Stimulated activated CD4-positive, alpha-beta T cell treated with anti-CD3 and anti-CD28 coated beads, TNF-alpha, amount 100 ng/mL, for 1 hour (primary cell): Measurements from ENCODE around the gene THBS2.
"Not testable (repeated sequence)": the region's sequence is repeated elsewhere in the genome, so short reads cannot be mapped to it uniquely, and the experiment has no call there.

Experiments used
- DNase-seq, 3 donors: peaks; one replicate each; pipeline ENCODE4 v3.0.0-alpha.2; 2020; ENCODE audit warnings: low read depth in 3 of 3, low spot score in 1 of 3

The THBS2 gene

DNA sequence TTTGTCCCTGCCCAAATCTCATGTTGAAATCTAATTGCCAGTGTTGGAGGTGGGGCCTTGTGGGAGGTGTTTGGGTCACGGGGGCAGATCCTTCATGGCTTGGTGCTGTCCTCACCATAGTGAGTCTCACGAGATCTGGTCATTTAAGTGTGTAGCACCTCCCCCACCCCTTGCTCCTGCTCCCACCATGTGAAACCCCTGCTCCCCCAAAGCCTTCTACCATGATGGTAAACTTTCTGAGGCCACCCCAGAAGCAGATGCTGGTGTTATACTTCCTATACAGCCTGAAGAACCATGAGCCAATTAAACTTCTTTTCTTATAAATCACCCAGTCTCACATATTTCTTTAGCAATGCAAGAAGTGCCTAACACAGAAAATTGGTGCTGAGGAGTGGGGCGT is 19.9 kb upstream of the THBS2 start:
- no peak for DNase-seq

DNA sequence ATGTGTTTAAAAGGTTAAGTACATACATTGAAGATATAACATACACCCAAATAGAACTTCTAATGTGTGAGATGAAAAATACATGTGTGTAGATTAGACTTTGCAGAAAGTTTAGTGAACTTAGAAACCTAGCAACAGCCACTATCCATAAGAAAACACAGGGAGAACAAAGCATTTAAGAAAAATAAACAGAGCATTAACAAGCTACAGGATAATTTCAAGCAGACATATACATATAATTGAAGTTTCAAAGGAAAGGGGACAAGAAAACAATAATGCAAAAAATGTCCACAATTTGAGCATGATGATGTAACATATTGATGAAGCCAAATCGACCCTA is 18.2 kb upstream of the THBS2 start:
- DNase-seq, result no peak

DNA sequence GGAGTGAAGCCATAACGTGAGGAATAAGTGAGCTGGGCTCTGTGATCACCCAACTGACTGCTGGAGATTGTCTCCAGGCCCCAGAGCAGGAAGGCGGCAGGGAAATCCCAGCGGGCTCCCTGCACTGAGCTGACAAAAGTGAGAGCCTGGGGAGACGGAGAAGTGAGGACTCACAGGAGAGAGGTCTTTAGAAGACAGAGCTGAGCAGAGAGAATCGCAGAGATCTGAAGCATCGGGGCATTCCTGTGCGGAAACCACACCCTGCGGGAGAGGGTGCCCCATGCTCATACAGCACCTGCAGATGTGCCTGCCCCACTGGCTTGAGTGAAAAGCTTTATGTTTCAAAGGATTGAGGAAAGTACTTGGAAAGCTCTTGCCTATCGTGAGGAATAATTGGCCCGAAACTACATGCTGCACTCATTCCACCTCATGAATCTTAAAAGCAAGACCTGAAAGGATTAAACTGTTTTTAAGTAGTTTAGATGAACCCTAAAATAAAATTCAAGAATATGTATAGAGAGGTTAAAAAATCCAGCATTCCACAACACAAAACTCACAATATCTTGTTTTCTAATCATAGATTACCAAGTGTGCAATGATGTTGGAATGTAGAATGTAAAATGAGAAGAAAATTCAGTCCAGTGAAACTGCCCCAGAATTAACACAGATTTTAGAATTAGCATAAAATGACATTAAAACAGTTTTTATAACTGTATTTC is 17.7 kb upstream of the THBS2 start:
- no peak for DNase-seq

DNA sequence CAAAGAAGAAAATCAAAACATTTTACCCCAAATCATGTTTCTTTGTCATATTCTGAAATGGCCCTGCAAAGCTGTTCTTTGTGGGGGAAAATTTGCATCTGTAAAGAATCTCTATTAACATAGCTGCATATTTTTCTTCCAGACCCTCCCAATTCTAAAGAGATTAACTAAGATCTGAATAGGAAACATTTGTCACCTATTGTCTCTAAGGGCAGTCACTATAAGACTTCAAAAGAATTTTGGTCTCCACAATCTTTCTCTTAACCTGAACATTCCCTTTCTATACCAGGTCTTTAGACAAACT is 16.4 kb upstream of the THBS2 start:
- DNase-seq, result not testable (repeated sequence)

DNA sequence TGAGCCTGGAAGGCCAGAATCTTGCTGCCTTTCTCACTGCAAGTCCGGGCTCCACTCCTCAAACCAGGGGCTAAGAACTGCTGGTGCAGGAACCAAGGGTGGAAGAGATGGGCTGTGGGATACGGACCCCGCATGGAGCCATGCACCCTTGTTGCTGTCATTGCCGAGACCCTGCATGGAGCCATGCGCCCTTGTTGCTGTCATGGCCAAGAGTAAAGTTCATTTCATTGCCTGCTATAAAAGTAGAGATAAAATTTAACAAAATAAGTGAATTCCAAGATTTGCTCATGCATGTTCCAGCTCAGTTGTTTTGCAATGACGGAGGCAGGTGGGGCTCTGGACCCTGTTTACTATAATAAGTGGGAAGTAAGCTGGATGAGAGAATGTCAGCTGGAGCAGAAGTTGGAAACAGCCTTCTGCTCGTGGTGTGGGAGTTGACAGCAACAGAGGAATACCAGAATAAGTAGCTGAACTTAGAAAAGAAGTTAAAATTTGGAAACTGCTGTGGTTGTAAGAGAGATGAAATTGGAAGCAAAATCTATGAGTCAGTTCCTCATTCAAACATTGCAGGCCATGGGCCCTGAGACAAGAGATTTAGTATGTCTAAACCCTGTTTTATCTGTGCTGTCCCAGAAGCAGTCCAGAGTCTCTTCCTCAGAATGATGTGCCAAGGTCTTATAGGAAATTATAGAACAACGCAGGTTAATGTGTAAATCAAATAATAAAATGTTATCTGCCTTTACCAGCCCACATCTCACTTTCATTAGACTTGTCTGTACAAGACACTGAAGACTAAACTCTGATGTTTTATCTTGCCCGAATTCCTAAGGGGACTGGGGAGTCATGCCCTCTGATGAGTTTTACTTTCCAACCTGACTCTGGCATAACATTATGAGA is 15.8 kb upstream of the THBS2 start:
- no peak for DNase-seq

DNA sequence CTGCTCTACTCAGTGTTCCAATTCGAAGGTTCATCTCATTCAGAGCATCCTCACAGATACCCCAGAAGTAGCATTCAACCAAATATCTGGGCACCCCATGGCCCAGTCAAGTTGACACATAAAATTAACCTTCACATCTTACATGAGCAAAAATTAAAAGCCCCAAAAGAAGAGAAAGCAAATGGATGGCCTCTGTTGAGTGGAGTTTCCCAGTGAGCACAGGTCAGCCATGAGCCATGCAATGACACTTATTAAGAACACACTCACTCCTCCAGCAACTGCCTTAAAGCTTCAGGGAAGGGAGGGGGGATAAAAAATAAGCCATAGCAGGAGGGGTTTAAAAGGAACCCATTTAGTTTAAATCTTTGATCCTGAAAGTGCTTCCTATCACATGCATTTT is 14.6 kb upstream of the THBS2 start:
- no peak for DNase-seq

DNA sequence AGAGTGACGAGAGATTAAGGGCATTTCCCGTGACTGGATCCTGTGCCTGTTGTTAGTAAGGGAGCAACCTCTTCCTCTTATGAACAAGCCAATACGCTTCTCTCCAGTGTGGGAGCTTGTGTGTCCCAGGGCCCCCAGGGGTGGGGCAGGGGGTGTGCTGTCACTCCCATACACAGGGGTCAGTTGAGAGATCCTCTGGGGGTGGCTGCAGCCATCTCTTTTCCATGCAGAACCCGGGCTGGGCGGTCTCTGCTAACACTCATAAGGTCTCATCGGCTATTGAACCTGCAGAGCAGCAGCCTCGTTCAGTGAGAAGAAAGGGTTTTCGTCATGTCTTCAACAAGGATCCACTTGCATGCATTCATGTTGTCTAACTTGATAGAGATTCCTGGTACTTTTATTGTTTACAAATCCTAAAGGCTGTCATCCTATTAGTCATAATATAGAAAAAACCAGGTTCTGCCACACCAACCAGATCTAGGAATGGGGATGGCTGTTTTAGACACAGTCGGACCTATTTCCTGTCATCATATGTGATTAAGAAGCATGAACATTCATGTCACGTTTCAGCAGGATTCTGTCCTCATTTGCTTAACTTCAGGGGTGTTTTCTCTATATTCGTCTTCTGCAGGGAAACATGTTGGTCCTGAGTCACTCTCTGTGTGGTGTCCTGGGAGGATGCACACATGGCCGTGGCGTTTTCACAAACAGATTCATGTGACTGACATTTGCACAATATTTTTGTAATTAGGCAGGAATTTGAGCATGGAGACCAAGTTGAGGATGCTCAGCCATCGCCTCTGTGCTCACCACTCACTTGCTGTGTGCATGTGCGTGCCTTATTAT is 13.3 kb upstream of the THBS2 start:
- no peak for DNase-seq

DNA sequence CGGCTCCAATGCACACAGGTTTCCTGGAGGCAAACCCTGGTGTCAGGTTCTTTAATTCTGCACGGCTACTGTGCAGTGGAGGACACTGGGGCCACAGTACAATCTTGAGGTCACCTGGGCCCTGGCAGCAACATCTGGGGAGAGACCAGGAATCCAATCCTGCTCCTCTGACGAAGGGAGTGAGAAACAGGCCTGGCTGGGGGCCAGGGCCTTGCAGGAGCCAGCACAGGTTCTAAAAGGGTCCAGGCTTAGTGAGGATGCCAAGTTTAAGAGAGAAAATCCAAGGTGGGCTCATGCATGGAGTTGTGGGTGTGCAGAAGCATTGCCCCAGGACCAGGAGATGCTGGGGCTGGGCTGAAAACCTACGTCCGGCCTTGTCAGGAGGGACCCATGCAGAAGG is 12.6 kb upstream of the THBS2 start:
- DNase-seq, result no peak

DNA sequence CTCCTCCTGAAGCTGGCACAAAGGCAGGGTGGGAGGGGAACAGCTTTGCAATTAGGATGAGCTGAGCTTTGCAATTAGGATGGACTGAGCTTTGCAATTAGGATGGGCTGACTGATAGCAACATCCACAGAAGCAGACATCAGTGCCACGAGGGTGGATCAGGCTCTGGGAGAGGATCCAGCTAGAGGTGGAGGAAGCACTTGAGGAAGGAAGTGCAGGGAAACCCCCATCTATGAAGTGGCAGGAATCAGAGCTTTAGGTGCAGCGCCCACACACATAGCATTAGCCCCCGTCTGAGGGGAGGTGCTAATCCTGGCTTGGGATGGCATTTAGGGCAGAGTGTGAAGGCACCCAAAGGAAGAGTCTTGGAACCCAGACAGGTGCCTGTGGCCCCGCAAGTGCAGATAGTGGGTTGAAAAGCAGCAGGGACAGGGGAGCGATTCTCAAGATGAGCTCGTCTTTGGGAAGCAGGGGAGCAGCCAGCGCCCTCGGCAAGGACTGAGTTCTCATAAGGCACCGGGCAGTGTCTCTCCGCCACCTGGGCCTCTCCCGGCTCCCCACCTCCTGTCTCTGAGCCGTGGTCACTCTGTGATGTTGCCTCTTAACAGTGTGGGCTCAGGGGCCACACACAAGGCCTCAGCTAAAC is 12.0 kb upstream of the THBS2 start:
- DNase-seq, result no peak

DNA sequence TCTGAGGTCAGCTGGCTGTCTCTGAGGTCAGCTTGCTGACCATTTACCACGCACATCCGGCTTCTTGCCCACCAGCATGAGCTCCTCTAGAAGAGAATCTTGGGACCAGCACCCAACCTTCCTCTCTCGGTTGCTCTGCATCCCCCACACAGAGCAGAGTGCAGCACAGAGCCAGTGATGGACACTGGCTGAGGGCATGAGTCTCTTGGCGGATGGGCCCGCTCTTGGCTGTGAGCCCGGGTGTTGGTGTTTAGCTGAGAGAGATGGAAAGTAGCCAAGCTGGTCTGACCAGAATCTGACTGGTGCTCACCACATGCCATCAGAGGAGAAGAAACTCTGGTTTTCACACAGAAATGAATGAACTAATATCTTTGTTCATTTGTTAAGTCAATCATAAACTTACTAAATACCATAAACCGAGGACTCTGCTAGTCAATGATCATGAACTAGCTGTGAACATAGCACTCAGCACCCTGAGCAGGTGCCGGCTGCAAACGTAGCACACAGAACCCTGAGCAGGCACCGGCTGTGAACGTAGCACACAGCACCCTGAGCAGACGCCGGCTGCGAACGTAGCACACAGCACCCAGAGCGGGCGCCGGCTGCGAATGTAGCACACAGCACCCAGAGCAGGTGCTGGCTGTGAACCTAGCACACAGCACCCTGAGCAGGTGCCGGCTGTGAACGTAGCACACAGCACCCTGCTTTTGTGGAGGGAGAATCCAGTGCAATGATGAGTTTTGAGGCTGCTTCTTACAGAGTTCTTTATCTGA is 10.4 kb upstream of the THBS2 start:
- DNase-seq, result no peak

DNA sequence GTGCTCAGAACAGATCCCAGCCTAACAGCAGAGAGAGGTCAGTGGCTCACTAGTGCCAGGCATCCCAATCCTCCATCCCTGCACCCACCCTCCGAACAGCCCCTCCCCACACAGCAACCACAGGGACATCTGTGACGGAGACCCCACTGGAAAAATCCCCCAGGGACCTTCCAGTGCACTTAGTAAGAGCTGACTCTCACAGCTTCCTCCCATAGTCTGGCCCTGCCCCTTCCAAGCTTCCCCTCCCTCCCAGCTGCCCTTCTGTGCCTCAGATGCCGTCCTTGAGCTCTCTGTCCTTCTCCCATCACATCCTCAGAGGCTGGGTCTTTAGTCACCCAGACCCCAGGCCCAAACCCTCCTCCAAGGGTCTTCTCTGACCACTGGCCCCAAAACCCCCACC is 9.7 kb upstream of the THBS2 start:
- DNase-seq, result no peak

DNA sequence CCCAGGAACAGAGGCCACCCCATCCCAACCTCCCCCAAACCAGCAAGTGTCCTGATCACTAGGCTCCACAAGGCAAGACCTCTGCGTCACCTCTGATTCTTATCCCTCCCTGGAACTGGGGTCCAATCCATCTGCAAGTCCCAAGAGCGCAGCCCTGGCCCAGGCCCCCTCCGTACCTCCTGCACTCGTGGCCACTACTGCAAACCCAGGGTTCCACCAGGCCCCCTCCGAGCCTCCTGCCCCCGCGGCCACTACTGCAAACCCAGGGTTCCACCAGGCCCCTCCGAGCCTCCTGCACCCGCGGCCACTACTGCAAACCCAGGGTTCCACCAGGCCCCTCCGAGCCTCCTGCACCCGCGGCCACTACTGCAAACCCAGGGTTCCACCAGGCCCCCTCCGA is 9.0 kb upstream of the THBS2 start:
- DNase-seq, result not testable (repeated sequence)

DNA sequence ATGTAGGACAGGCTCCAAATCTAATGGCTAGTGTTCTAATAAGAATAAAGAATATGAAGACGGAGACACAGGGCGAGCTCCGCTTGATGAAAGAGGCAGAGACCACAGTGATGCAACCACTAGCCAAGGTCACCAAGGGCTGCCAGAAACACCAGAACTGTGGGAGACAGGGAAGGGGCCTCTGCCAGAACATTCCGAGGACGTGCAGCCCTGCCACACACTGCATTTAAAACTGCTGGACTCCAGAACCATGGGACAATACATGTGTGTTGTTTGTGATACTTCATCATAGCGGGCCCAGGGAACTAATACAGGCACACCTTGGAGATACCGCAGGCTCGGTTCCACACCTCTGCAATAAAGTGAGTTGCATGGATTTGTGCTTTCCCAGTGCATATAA is 2.9 kb upstream of the THBS2 start:
- DNase-seq, result no peak

DNA sequence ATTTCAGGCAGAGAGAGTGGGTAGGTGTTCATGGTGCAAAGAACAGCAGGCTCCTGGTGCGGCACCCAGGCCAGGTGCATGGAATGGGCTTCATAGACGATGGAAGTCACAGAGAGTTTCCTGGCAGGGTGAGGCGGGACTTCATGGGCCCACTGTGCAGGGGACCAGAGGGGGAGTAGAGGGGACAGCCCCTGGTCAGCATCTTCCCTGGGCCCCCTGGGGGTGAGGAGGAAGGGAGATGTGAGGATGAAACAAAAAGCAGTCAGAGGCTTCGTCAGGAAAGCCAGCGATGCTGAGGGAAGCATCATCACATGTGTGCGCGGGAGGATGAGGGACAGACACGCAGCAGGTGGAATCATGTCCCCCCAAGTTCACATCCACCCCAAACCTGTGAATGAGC is 2.4 kb upstream of the THBS2 start:
- no peak for DNase-seq

DNA sequence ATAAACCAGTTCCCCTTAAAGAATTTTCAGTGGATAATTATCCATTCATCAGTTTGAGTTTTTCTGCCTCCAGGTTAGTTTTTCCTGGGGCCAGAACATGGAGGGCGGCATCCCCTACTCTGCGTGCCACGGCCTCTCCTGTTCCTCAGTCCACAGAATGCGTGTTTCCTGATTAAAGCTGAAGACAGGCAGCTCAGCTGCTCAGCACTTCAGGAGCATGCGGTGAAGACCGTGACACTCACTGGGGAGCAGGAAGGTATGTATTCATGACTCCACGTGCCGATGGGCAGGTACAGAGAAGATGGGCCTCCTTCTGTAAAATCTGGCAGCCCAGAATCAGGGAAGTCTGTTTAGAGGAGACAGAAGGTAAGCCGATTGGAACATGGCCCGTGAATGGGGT is 2.0 kb upstream of the THBS2 start:
- no peak for DNase-seq

DNA sequence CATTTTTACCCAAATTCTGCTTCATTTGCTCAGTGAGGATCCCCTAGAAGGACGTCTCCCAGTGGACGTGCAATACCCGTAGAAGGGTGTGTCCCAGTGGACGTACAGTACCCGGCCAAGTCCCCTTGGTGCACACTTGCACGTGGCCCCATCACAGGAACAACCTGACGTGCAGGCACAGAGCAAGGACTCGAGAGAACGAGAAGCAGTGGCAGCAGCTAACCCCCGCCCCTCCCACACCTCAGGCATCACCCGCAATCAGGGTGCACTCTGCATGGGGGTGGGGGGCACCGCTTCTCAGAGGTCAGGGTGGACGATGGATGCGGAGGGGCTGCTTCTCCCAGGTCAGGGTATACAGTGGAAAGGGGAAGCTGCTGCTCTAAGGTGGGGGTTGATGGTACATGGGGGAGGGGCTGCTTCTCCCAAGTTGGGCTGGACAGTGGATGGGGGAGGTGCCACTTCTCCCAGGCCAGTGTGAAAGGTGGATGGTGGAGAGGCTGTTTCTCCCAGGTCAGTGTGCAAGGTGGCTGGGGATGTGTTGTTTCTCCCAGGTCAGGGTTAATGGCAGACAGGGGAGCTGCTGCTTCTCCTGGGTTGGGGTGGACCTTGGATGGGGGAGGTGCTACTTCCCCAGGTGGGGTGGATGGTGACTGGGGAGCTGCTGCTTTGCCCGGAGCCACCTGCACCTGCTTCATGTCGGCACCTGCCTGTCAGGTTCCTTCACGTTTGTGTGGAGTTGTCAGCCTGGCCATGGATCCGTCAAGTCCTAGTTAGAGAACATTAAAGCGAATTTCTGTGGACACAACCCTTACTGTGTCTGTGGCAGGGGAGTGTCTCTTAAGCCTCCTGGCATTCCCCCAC is 1.0 kb upstream of the THBS2 start:
- DNase-seq, result no peak

DNA sequence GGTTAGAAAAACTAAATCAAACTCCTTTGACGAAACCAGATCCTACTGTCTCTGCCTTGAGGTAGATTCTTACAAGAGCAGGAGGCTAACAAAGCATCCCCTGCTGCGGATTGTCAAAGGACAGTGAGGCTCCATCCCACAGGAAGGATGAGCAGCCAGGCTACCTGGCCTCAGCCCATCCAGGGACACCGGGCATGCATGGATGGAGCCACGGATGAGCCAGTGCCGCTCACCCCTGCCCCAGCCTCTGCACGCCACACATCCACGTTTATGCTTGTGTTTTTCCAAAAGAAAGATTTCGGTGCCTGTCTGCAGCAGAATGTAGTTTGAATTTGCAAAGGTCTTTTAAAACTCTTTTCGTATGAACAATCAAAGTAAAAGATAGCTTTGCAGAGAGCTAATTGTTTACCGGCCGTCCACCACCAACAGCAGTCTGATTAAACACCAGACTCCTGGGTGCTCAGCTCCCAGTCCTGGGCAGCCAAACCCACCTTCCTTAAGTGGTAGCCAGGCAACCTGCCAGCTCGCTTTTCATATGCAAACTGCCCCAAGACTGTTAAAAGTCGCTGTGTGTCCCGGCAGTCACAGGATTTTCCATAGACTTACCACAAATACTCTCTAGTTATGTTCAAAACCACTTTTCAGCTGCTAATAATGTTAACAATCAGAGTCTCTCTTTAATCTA is 999 bp downstream of the THBS2 start:
- DNase-seq, result no peak

DNA sequence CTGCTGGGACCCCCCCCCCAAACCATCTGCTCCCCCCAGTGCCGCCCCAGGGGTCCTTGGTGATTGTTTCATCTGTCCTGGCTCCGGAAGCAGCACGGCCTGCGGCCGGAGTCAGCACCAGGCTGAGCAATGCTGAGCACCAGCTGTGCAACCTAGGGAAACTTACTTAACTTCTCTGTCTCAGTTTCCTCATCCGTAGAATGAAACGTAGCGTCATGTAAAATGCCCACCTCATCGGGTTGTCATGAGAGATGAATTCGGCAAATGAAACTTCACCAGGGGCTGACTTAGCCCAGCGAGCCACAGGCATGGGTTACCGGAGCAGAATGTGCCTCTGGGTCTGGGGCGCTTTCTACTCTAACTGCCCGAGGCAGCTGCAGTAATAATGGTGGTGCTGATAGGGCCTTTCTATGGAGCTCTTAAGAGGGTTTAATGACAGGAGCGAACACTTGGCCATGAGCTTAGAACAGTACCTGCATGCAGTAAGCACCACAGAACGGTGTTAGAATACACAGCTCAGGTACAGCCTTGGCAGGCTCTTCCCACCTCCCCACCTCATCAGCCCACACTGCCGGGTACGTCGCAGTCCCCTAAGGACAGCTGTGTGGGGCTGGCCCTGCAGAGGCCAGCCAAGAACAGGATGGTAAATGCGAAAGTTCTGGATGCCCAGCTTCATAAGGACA is 1.7 kb downstream of the THBS2 start:
- DNase-seq, result no peak

DNA sequence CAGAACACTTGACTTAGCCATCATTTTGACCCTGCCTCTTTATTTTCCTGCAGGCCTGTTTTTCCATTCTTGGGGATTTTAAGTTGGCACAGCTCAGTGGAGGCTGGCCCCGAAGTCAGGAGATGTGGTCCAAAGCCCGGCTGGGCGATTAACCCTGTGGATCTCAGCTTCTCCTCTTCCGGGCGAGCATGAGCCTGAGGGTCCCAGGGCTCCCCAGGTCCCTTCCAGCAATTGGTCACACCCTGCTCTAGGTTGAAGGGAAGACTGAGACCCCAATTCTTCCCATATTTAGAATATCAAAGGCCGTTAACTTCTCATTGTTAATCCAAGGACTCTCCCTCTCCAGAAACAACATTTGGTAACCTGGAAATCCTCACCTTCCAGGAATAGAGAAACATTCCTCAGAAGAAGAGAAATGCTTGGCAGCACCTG is 2.3 kb downstream of the THBS2 start:
- DNase-seq, result no peak
